Measurements from ENCODE around the gene OMD.

- TF ChIP-seq, protein P1, sequence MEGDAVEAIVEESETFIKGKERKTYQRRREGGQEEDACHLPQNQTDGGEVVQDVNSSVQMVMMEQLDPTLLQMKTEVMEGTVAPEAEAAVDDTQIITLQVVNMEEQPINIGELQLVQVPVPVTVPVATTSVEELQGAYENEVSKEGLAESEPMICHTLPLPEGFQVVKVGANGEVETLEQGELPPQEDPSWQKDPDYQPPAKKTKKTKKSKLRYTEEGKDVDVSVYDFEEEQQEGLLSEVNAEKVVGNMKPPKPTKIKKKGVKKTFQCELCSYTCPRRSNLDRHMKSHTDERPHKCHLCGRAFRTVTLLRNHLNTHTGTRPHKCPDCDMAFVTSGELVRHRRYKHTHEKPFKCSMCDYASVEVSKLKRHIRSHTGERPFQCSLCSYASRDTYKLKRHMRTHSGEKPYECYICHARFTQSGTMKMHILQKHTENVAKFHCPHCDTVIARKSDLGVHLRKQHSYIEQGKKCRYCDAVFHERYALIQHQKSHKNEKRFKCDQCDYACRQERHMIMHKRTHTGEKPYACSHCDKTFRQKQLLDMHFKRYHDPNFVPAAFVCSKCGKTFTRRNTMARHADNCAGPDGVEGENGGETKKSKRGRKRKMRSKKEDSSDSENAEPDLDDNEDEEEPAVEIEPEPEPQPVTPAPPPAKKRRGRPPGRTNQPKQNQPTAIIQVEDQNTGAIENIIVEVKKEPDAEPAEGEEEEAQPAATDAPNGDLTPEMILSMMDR (IDR thresholded peaks at IDR 0.05): no peak
- no peak for TF ChIP-seq EZH2 (IDR thresholded peaks at IDR 0.05; ENCODE audit: borderline replicate concordance, insufficient read depth, low read depth, low read length, poor library complexity, severe bottlenecking)
Measured at GRCh38 chr9:92467041-92467440, 42.8 kb upstream of the OMD start.
